Astrocyte (in vitro differentiated cells and primary cell): Measurements from ENCODE around the gene ANKMY2.

ENCODE experiments used
- CTCF ChIP-seq: IDR thresholded peaks from 2 replicates; pipeline ENCODE4 v1.5.1; 2011; ENCODE audit warnings: low read depth, mild to moderate bottlenecking, inconsistent platforms, low read length, moderate library complexity; ENCODE audit not compliant: insufficient read depth
- EZH2 ChIP-seq: IDR thresholded peaks from 2 replicates; pipeline ENCODE4 v1.6.1; 2012; ENCODE audit warnings: mild to moderate bottlenecking, low read length, inconsistent platforms; ENCODE audit not compliant: insufficient read depth

DNA sequence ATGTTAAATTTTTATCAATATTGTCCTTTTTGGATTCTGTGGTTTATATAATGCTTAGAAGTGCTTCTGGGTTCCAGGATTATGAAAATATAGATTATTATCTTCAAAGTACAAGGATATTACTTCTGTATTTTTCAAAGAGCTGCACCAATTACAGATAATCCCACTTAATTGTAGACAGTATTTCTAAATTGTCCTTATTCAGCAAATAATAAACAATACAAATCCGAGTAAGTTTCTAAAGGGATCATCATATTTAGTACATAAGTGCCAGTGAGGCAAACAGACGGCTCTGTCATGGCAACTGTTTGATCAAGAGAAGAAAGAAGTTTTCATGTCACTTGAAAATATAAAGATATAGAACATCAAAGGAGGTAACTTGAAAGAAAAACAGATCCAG lies 19.2 kb downstream of the ANKMY2 start:
- TF ChIP-seq EZH2 (no peak), CTCF (no peak)
